ENCODE measurements around the gene TMEM164. TPM values are rescaled to one million over a fixed set of nuclear protein-coding genes. Genes with fewer than 3 reads are reported as not detected.

Gene TMEM164
- total and polyA plus RNA-seq, 2 experiments from 2014 or later, result 3.4 to 17.2 TPM

DNA sequence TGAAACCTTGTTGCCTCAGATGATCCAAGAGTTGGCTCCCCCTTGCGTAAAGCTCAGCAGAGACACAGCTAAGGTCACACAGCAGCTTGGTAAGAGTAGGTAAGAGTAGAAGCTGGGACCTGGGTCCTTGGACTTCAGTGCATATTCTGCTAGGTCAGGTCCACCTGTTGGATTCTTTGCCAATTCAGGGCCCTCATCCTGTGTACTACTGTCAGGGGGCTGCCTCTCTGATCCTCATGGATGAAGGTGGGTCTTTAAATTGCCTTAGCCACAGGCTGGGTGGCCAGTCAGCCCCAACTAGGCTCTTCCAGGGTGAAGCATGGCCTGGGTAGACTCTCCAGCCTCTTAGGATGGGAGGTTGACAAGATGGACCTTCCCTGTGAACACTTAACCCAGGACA is 159.2 kb downstream of the TMEM164 start:
- no peaks in the 10 kb centered on the region for H3K27me3 ChIP-seq (ENCODE audit: insufficient read depth)
- no peaks in the 10 kb centered on the region for H3K36me3 Mint-ChIP-seq (ENCODE audit: low read depth)
- H3K9me2 ChIP-seq (ENCODE audit: insufficient read depth), result no peaks in the 10 kb centered on the region
- no peak overlapping the region for H3K4me3 ChIP-seq
- no peaks in the 10 kb centered on the region for H3K79me2 ChIP-seq (replicated peaks; ENCODE audit: insufficient read depth)
- no peak overlapping the region for H2AFZ ChIP-seq
- no peak overlapping the region for H3K4me2 ChIP-seq
- H3K9me3 Mint-ChIP-seq, result no peaks in the 10 kb centered on the region
- TF ChIP-seq POLR2AphosphoS5 (IDR thresholded peaks at IDR 0.05; ENCODE audit: low read depth), result no peak
- TF ChIP-seq ETS1 (IDR thresholded peaks at IDR 0.05), result no peak
- H4K20me1 ChIP-seq (replicated peaks; ENCODE audit: insufficient read depth), result no peaks in the 10 kb centered on the region
- no peak for DNase-seq (ENCODE audit: low spot score)
- no peak overlapping the region for H3K27ac ChIP-seq (ENCODE audit: low read depth)
- H3K4me3 Mint-ChIP-seq, result no peak overlapping the region
- no peak for ATAC-seq
- no peaks in the 10 kb centered on the region for H3K36me3 ChIP-seq (ENCODE audit: insufficient read depth)
- H3K4me1 ChIP-seq (ENCODE audit: insufficient read depth), result no peaks in the 10 kb centered on the region
- H3K27ac Mint-ChIP-seq, result no peak overlapping the region
- no peaks in the 10 kb centered on the region; the same call in 2 of the 3 replicates for H3K4me1 Mint-ChIP-seq
- H3F3A ChIP-seq (replicated peaks; ENCODE audit: low read depth), result no peaks in the 10 kb centered on the region
- H3K27me3 Mint-ChIP-seq (ENCODE audit: insufficient read depth, low read depth, poor library complexity), result peaks cover 3% of the 10 kb centered on the region

GRCh38 chrX:110162867-110163266 is 160.0 kb downstream of the TMEM164 start:
- Histone ChIP-seq H3K36me3 (ENCODE audit: insufficient read depth) (no peaks in the 10 kb centered on the region), H3K79me2 (replicated peaks; ENCODE audit: insufficient read depth) (no peaks in the 10 kb centered on the region), H2AFZ (no peak overlapping the region), H3K27me3 (ENCODE audit: insufficient read depth) (no peaks in the 10 kb centered on the region), H3K27ac (ENCODE audit: low read depth) (no peak overlapping the region), H3F3A (replicated peaks; ENCODE audit: low read depth) (no peaks in the 10 kb centered on the region), H3K4me1 (ENCODE audit: insufficient read depth) (no peaks in the 10 kb centered on the region), H4K20me1 (replicated peaks; ENCODE audit: insufficient read depth) (no peaks in the 10 kb centered on the region), H3K4me2 (no peak overlapping the region), H3K4me3 (no peak overlapping the region), H3K9me2 (ENCODE audit: insufficient read depth) (no peaks in the 10 kb centered on the region)
- H3K27ac Mint-ChIP-seq, result no peak overlapping the region
- no peaks in the 10 kb centered on the region for H3K9me3 Mint-ChIP-seq
- H3K36me3 Mint-ChIP-seq (ENCODE audit: low read depth), result no peaks in the 10 kb centered on the region
- no peak for ATAC-seq
- no peak for TF ChIP-seq ETS1 (IDR thresholded peaks at IDR 0.05)
- no peak for TF ChIP-seq ZNF462 (CRISPR knock-in tag; IDR thresholded peaks at IDR 0.05)
- TF ChIP-seq, protein P1, sequence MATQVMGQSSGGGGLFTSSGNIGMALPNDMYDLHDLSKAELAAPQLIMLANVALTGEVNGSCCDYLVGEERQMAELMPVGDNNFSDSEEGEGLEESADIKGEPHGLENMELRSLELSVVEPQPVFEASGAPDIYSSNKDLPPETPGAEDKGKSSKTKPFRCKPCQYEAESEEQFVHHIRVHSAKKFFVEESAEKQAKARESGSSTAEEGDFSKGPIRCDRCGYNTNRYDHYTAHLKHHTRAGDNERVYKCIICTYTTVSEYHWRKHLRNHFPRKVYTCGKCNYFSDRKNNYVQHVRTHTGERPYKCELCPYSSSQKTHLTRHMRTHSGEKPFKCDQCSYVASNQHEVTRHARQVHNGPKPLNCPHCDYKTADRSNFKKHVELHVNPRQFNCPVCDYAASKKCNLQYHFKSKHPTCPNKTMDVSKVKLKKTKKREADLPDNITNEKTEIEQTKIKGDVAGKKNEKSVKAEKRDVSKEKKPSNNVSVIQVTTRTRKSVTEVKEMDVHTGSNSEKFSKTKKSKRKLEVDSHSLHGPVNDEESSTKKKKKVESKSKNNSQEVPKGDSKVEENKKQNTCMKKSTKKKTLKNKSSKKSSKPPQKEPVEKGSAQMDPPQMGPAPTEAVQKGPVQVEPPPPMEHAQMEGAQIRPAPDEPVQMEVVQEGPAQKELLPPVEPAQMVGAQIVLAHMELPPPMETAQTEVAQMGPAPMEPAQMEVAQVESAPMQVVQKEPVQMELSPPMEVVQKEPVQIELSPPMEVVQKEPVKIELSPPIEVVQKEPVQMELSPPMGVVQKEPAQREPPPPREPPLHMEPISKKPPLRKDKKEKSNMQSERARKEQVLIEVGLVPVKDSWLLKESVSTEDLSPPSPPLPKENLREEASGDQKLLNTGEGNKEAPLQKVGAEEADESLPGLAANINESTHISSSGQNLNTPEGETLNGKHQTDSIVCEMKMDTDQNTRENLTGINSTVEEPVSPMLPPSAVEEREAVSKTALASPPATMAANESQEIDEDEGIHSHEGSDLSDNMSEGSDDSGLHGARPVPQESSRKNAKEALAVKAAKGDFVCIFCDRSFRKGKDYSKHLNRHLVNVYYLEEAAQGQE (IDR thresholded peaks at IDR 0.05; ENCODE audit: unreplicated experiment), result no peak
- no peak for TF ChIP-seq EZH2 (IDR thresholded peaks at IDR 0.05; ENCODE audit: low read depth, unreplicated experiment)
- no peak for TF ChIP-seq ZNF331 (CRISPR knock-in tag; IDR thresholded peaks at IDR 0.05; ENCODE audit: low read depth)
- no peak for DNase-seq (ENCODE audit: low spot score)
- H3K4me3 Mint-ChIP-seq, result no peak overlapping the region
- H3K4me1 Mint-ChIP-seq, result no peaks in the 10 kb centered on the region; the same call in 2 of the 3 replicates
- H3K27me3 Mint-ChIP-seq (ENCODE audit: insufficient read depth, low read depth, poor library complexity), result peaks cover 3% of the 10 kb centered on the region
